Colonic mucosa (tissue), 4 donors: ENCODE data around the gene CAMSAP3. TPM values are rescaled to one million over a fixed set of nuclear protein-coding genes. Genes with fewer than 3 reads are reported as not detected.

Source experiments
- DNase-seq: peaks from one replicate; pipeline ENCODE4 v3.0.0-alpha.2; 2020
- H3K27ac ChIP-seq: fragments of 200-600 bp; one replicate; pipeline ENCODE4 v1.8.0; 2021
- H3K27me3 ChIP-seq: fragments of 200-600 bp; one replicate; pipeline ENCODE4 v1.8.0; 2021
- H3K36me3 ChIP-seq: fragments of 200-600 bp; one replicate; pipeline ENCODE4 v1.8.0; 2021
- H3K4me1 ChIP-seq: fragments of 200-600 bp; one replicate; pipeline ENCODE4 v1.8.0; 2021; ENCODE audit warnings: mild to moderate bottlenecking
- H3K4me3 ChIP-seq: fragments of 200-600 bp; one replicate; pipeline ENCODE4 v1.8.0; 2021
- H3K9ac ChIP-seq, 2 donors: one replicate each; pipeline ENCODE4 v1.7.0; 2013; ENCODE audit warnings: control low read depth in 2 of 2, low read depth in 2 of 2, low read length in 2 of 2
- H3K9me3 ChIP-seq: fragments of 200-600 bp; one replicate; pipeline ENCODE4 v1.8.0; 2021
- CTCF ChIP-seq: fragments of 200-600 bp; IDR thresholded peaks from one replicate; pipeline ENCODE4 v1.8.0; 2022; ENCODE audit warnings: antibody characterized with exemption, mild to moderate bottlenecking
- intact Hi-C: fragments of 100-400 bp; cut with DNase I; formaldehyde crosslinking; loops from one replicate; pipeline ENCODE4 v1.14.1; 2022
- total RNA-seq, 2 donors: library from RNA; stranded (reverse); fragmentation: NEBNext Ultra II Directional in 1 of 2; extraction: Animal tissue kit (Norgen Biotek cat#: 25700) in 1 of 2; gene quantifications; one replicate each; pipeline ENCODE4 v1.2.1, GENCODE V29; 2021
- donor health status: healthy.
- donor health status: DM: no; HTN: no; CAD: no.
- donor health status: DM: no; HTN: no; CAD: no.

Gene CAMSAP3
- total RNA-seq, 2 donors from 2014 or later: 41.1 to 55.4 TPM

GRCh38 chr19:7556696-7557315 is 38.9 kb upstream of the CAMSAP3 start:
- no peaks in the 10 kb centered on the region for H3K27me3 ChIP-seq
- H3K9ac ChIP-seq: no peak overlapping the region
- no peak overlapping the region for H3K27ac ChIP-seq
- no peak for TF ChIP-seq CTCF
- H3K36me3 ChIP-seq: peaks cover 4% of the 10 kb centered on the region
- H3K4me1 ChIP-seq: no peaks in the 10 kb centered on the region
- H3K4me3 ChIP-seq: no peak overlapping the region
- intact Hi-C loops: no loop called here
- no peaks in the 10 kb centered on the region for H3K9me3 ChIP-seq
- no peak for DNase-seq

GRCh38 chr19:7558667-7559066 is 37.0 kb upstream of the CAMSAP3 start:
- no peaks in the 10 kb centered on the region for H3K27me3 ChIP-seq
- DNase-seq: no peak
- peaks cover 4% of the 10 kb centered on the region for H3K36me3 ChIP-seq
- no peaks in the 10 kb centered on the region for H3K4me1 ChIP-seq
- no peak for TF ChIP-seq CTCF
- no peak overlapping the region for H3K9ac ChIP-seq
- no peak overlapping the region for H3K4me3 ChIP-seq
- intact Hi-C loops: no loop called here
- H3K27ac ChIP-seq: no peak overlapping the region
- H3K9me3 ChIP-seq: no peaks in the 10 kb centered on the region

GRCh38 chr19:7559102-7559501 is 36.6 kb upstream of the CAMSAP3 start:
- no peak for TF ChIP-seq CTCF
- no peak overlapping the region for H3K27ac ChIP-seq
- no peaks in the 10 kb centered on the region for H3K27me3 ChIP-seq
- H3K9me3 ChIP-seq: no peaks in the 10 kb centered on the region
- no peak overlapping the region for H3K4me3 ChIP-seq
- no peak for DNase-seq
- H3K9ac ChIP-seq: no peak overlapping the region
- H3K36me3 ChIP-seq: peaks cover 4% of the 10 kb centered on the region
- intact Hi-C loops: no loop called here
- no peaks in the 10 kb centered on the region for H3K4me1 ChIP-seq

GRCh38 chr19:7560255-7560654 is 35.4 kb upstream of the CAMSAP3 start:
- no peaks in the 10 kb centered on the region for H3K9me3 ChIP-seq
- no peak overlapping the region for H3K27ac ChIP-seq
- intact Hi-C loops: no loop called here
- TF ChIP-seq CTCF: no peak
- H3K27me3 ChIP-seq: no peaks in the 10 kb centered on the region
- H3K4me1 ChIP-seq: no peaks in the 10 kb centered on the region
- DNase-seq: no peak
- H3K36me3 ChIP-seq: peaks cover 4% of the 10 kb centered on the region
- H3K4me3 ChIP-seq: no peak overlapping the region
- no peak overlapping the region for H3K9ac ChIP-seq

GRCh38 chr19:7561325-7561724 is 34.3 kb upstream of the CAMSAP3 start:
- no peak for TF ChIP-seq CTCF
- Histone ChIP-seq H3K27ac (no peak overlapping the region), H3K36me3 (peaks cover 4% of the 10 kb centered on the region), H3K9me3 (no peaks in the 10 kb centered on the region), H3K9ac (no peak overlapping the region), H3K27me3 (no peaks in the 10 kb centered on the region), H3K4me3 (no peak overlapping the region), H3K4me1 (no peaks in the 10 kb centered on the region)
- no peak for DNase-seq
- intact Hi-C loops: no loop called here
